ENCODE measurements around the gene NUTM2B. TPM values are rescaled to one million over a fixed set of nuclear protein-coding genes. Genes with fewer than 3 reads are reported as not detected.
"Not testable (repeated sequence)": the region's sequence is repeated elsewhere in the genome, so short reads cannot be mapped to it uniquely, and the experiment has no call there.

NUTM2B gene
- total RNA-seq, 5 donors from 2014 or later (not counting 1 experiment from before 2014, with no cell fraction given) = 1.4 to 2.5 (median 1.6) TPM

- CTCF ChIA-PET = not testable (repeated sequence)
These were observed 5.9 kb upstream of the NUTM2B start for GRCh38 chr10:79697141-79697540.

DNA sequence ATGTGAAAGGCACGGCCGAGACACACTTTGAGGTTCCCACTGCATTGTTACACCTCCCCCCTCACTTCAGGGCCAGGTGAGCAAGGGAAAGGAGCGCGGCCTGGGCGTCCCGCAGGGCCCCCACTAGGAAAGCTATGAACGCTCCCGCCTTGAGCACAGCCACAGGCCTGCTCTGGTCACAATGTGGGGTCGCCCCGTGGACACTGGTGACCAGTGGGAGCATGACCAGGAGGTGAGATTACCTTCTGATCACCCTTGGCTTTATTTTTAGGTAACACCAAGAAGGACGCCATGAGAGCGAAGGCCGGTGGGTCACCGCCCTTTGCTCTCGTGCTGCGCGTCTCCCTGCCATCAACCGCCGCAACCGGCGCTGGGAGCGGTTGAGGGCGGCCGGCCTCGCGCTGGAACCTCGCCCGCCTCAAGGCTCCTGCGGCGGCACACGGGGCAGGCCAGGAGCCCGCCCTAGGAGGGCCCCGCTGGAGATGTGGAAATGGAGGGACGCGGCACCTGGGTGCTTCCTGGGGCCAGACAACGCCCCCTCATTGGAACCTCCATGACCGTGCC, 2.6 kb upstream of the NUTM2B start:
- H3K4me3 Mint-ChIP-seq; POLR2A ChIA-PET; H3K9me3 Mint-ChIP-seq; H3K27ac ChIP-seq (ENCODE audit: low read length); H3K36me3 ChIP-seq (ENCODE audit: control insufficient read depth in 2 of 2, extremely low read depth in 1 of 2, insufficient read depth in 1 of 2, low read length in 1 of 2); H3K4me1 Mint-ChIP-seq; CTCF ChIA-PET; H3K27me3 Mint-ChIP-seq; ATAC-seq (replicated peaks in 1 of 4); H3K9me3 ChIP-seq; H3K36me3 Mint-ChIP-seq; H3K27ac Mint-ChIP-seq; H3K27me3 ChIP-seq (replicated peaks in 1 of 2; ENCODE audit: control insufficient read depth in 2 of 2, extremely low read depth in 1 of 2, insufficient read depth in 2 of 2, low read length in 1 of 2); H3K4me1 ChIP-seq (ENCODE audit: control insufficient read depth in 1 of 2, extremely low read depth in 1 of 2, insufficient read depth in 2 of 2, low read length in 2 of 2); DNase-seq; H3K4me3 ChIP-seq (ENCODE audit: control insufficient read depth in 1 of 2, extremely low read depth in 1 of 2, low read length in 1 of 2): not testable (repeated sequence)
- 100% methylated on average over 8 of the region's 37 CpGs for WGBS (ENCODE audit: insufficient coverage)

More at GRCh38 chr10:79697141-79697540, 5.9 kb upstream of the NUTM2B start:
- H3K4me1 ChIP-seq (ENCODE audit: control insufficient read depth in 1 of 2, extremely low read depth in 1 of 2, insufficient read depth in 2 of 2, low read length in 2 of 2); H3K9me3 ChIP-seq; DNase-seq; H3K36me3 ChIP-seq (ENCODE audit: control insufficient read depth in 2 of 2, extremely low read depth in 1 of 2, insufficient read depth in 1 of 2, low read length in 1 of 2); H3K4me1 Mint-ChIP-seq; H3K36me3 Mint-ChIP-seq; POLR2A ChIA-PET; H3K4me3 Mint-ChIP-seq; H3K27me3 Mint-ChIP-seq; H3K27ac Mint-ChIP-seq; H3K27me3 ChIP-seq (replicated peaks in 1 of 2; ENCODE audit: control insufficient read depth in 2 of 2, extremely low read depth in 1 of 2, insufficient read depth in 2 of 2, low read length in 1 of 2); H3K9me3 Mint-ChIP-seq; H3K27ac ChIP-seq (ENCODE audit: low read length); H3K4me3 ChIP-seq (ENCODE audit: control insufficient read depth in 1 of 2, extremely low read depth in 1 of 2, low read length in 1 of 2): not testable (repeated sequence)
- peak in 2 of 4 experiments; percentile 42 to 50 for ATAC-seq (replicated peaks in 1 of 4)
- no CpG with 5 or more reads among the region's 5 CpGs for WGBS (ENCODE audit: insufficient coverage)

DNA sequence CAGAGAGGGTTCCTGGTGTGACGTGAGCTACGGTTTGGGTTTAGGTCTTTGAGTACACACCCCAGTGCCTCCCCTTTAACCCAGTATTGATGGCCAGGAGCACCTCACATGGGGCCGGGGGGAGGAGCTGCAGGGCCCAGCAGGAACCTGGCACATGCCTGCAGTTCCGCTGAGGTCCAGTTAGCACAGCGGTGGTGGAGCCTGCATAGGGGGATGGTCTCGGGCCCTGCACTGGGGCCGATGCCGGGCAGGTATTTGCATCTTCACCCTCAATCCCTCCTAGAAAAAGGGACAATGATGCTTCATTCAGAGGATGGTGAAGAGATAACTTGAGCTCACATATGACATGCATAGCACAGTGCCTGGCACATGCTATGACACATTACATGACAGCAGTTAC, 4.0 kb downstream of the NUTM2B start:
- H3K27ac ChIP-seq (ENCODE audit: low read length); H3K4me3 Mint-ChIP-seq; H3K27ac Mint-ChIP-seq; ATAC-seq (replicated peaks in 1 of 4); H3K9me3 Mint-ChIP-seq; H3K36me3 ChIP-seq (ENCODE audit: control insufficient read depth in 2 of 2, extremely low read depth in 1 of 2, insufficient read depth in 1 of 2, low read length in 1 of 2); H3K4me1 Mint-ChIP-seq; H3K27me3 ChIP-seq (replicated peaks in 1 of 2; ENCODE audit: control insufficient read depth in 2 of 2, extremely low read depth in 1 of 2, insufficient read depth in 2 of 2, low read length in 1 of 2); CTCF ChIA-PET; POLR2A ChIA-PET; H3K36me3 Mint-ChIP-seq; H3K9me3 ChIP-seq; DNase-seq; H3K4me1 ChIP-seq (ENCODE audit: control insufficient read depth in 1 of 2, extremely low read depth in 1 of 2, insufficient read depth in 2 of 2, low read length in 2 of 2); H3K27me3 Mint-ChIP-seq; H3K4me3 ChIP-seq (ENCODE audit: control insufficient read depth in 1 of 2, extremely low read depth in 1 of 2, low read length in 1 of 2): not testable (repeated sequence)
- WGBS (ENCODE audit: insufficient coverage) = no CpG with 5 or more reads among the region's 8 CpGs

DNA sequence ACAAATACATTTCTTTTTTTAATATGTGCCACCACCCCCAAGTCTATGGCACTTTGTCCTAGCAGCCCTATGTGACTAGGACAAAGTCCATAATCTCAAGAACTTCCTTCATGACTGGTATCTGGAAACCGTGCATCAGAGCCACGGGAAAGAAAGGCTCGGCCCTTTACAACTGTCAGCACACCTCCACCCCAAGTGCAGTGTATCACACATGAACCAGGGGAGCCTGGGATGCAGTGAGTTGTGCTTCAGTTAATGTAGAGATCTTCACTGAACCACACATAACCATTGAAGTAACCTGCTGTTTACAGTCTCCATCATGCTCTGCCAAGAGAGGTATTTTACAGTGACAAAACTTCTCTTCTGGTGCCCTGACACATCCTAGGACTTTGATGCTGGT, 11.9 kb downstream of the NUTM2B start:
- H3K4me3 Mint-ChIP-seq; CTCF ChIA-PET; H3K27me3 Mint-ChIP-seq; H3K27me3 ChIP-seq (replicated peaks in 1 of 2; ENCODE audit: control insufficient read depth in 2 of 2, extremely low read depth in 1 of 2, insufficient read depth in 2 of 2, low read length in 1 of 2); POLR2A ChIA-PET; H3K27ac ChIP-seq (ENCODE audit: low read length); H3K4me1 ChIP-seq (ENCODE audit: control insufficient read depth in 1 of 2, extremely low read depth in 1 of 2, insufficient read depth in 2 of 2, low read length in 2 of 2); H3K27ac Mint-ChIP-seq; H3K36me3 ChIP-seq (ENCODE audit: control insufficient read depth in 2 of 2, extremely low read depth in 1 of 2, insufficient read depth in 1 of 2, low read length in 1 of 2); H3K4me1 Mint-ChIP-seq; H3K9me3 Mint-ChIP-seq; H3K36me3 Mint-ChIP-seq; H3K9me3 ChIP-seq; H3K4me3 ChIP-seq (ENCODE audit: control insufficient read depth in 1 of 2, extremely low read depth in 1 of 2, low read length in 1 of 2); DNase-seq; ATAC-seq (replicated peaks in 1 of 4): not testable (repeated sequence)
- WGBS (ENCODE audit: insufficient coverage) = no CpG with 5 or more reads among the region's 3 CpGs

GRCh38 chr10:79716917-79717579, 14.0 kb downstream of the NUTM2B start:
- ATAC-seq (replicated peaks in 1 of 4); H3K36me3 Mint-ChIP-seq; CTCF ChIA-PET; H3K4me1 Mint-ChIP-seq; H3K9me3 Mint-ChIP-seq; H3K4me3 ChIP-seq (ENCODE audit: control insufficient read depth in 1 of 2, extremely low read depth in 1 of 2, low read length in 1 of 2); DNase-seq; H3K27me3 Mint-ChIP-seq; H3K4me3 Mint-ChIP-seq; H3K36me3 ChIP-seq (ENCODE audit: control insufficient read depth in 2 of 2, extremely low read depth in 1 of 2, insufficient read depth in 1 of 2, low read length in 1 of 2); H3K9me3 ChIP-seq; POLR2A ChIA-PET; H3K27ac ChIP-seq (ENCODE audit: low read length); H3K4me1 ChIP-seq (ENCODE audit: control insufficient read depth in 1 of 2, extremely low read depth in 1 of 2, insufficient read depth in 2 of 2, low read length in 2 of 2); H3K27me3 ChIP-seq (replicated peaks in 1 of 2; ENCODE audit: control insufficient read depth in 2 of 2, extremely low read depth in 1 of 2, insufficient read depth in 2 of 2, low read length in 1 of 2); H3K27ac Mint-ChIP-seq: not testable (repeated sequence)
- no CpG with 5 or more reads among the region's 4 CpGs for WGBS (ENCODE audit: insufficient coverage)

GRCh38 chr10:79720000-79720399, 17.0 kb downstream of the NUTM2B start:
- H3K27ac ChIP-seq (ENCODE audit: low read length); H3K27me3 Mint-ChIP-seq; H3K27ac Mint-ChIP-seq; H3K9me3 ChIP-seq; H3K4me1 ChIP-seq (ENCODE audit: control insufficient read depth in 1 of 2, extremely low read depth in 1 of 2, insufficient read depth in 2 of 2, low read length in 2 of 2); H3K4me3 ChIP-seq (ENCODE audit: control insufficient read depth in 1 of 2, extremely low read depth in 1 of 2, low read length in 1 of 2); H3K4me1 Mint-ChIP-seq; DNase-seq; H3K36me3 ChIP-seq (ENCODE audit: control insufficient read depth in 2 of 2, extremely low read depth in 1 of 2, insufficient read depth in 1 of 2, low read length in 1 of 2); H3K36me3 Mint-ChIP-seq; H3K27me3 ChIP-seq (replicated peaks in 1 of 2; ENCODE audit: control insufficient read depth in 2 of 2, extremely low read depth in 1 of 2, insufficient read depth in 2 of 2, low read length in 1 of 2); H3K4me3 Mint-ChIP-seq; ATAC-seq (replicated peaks in 1 of 4); H3K9me3 Mint-ChIP-seq; CTCF ChIA-PET; POLR2A ChIA-PET: not testable (repeated sequence)
- no CpG with 5 or more reads among the region's 4 CpGs for WGBS (ENCODE audit: insufficient coverage)

- not testable (repeated sequence) for DNase-seq; ATAC-seq (replicated peaks in 1 of 4)
These were observed 23.6 kb downstream of the NUTM2B start for GRCh38 chr10:79726620-79727019.

More at GRCh38 chr10:79726620-79727019, 23.6 kb downstream of the NUTM2B start:
- H3K4me1 Mint-ChIP-seq; POLR2A ChIA-PET; CTCF ChIA-PET; H3K9me3 ChIP-seq; H3K27ac ChIP-seq (ENCODE audit: low read length); H3K36me3 ChIP-seq (ENCODE audit: control insufficient read depth in 2 of 2, extremely low read depth in 1 of 2, insufficient read depth in 1 of 2, low read length in 1 of 2); H3K4me1 ChIP-seq (ENCODE audit: control insufficient read depth in 1 of 2, extremely low read depth in 1 of 2, insufficient read depth in 2 of 2, low read length in 2 of 2); H3K4me3 ChIP-seq (ENCODE audit: control insufficient read depth in 1 of 2, extremely low read depth in 1 of 2, low read length in 1 of 2); H3K27me3 Mint-ChIP-seq; H3K27ac Mint-ChIP-seq; H3K36me3 Mint-ChIP-seq; H3K27me3 ChIP-seq (replicated peaks in 1 of 2; ENCODE audit: control insufficient read depth in 2 of 2, extremely low read depth in 1 of 2, insufficient read depth in 2 of 2, low read length in 1 of 2); H3K9me3 Mint-ChIP-seq; H3K4me3 Mint-ChIP-seq: not testable (repeated sequence)
- no CpG with 5 or more reads among the region's 1 CpG for WGBS (ENCODE audit: insufficient coverage)

All from T-cell (primary cell).